Measurements from ENCODE around the gene ARFGAP1. TPM values are rescaled to one million over a fixed set of nuclear protein-coding genes. Genes with fewer than 3 reads are reported as not detected.

Gene ARFGAP1
- total and polyA plus RNA-seq, 2 of the 8 experiments (the other 6 are each of a cell fraction or from before 2014, with no cell fraction given), result 93.7 to 100 TPM

DNA sequence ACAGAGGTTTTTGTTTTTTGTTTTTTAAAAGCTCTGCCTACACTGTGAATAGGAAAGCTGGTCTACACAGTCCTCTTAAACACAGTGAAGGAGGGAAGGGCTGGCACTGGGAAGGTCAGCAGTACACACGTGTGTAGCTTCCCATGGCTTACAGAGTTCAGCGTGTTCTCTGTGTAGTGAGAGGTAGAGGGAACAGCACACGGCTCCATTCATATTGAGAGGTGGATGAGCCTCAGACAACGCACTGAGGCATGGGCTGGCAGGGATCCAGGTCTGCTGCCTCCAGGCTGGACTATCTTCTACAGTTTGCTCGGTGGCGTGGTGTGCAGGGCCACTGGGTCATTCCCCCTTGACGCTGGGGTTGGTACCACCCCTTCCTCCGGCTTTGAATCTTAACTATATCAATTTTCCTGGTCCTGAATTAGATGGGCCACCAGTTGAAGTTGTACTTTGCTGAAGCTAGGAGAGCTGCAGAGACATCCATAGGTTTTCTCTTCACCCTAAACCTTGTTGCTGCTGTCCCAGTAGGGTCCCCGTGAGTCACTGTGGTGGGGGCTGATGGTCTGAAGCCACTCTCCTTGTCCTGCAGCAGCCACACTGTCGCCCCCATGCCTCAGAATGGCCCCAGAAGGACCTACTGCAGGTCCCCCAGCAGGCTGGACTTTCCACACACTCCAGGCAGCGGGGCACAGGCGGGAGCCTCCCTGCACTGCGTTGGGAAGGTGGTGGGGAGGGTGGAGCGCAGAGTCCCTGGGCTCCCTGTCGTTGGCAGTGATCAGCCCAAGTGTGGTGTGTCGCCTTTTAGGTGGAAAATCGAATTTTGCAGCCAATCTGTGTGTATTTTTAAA, 2.0 kb downstream of the ARFGAP1 start:
- Histone ChIP-seq H3K18ac (ENCODE audit: extremely low read depth, low read length) (no peak overlapping the region), H3K14ac (ENCODE audit: insufficient read length) (no peak overlapping the region), H3K23me2 (ENCODE audit: low read depth, low read length) (peaks cover 2% of the 10 kb centered on the region; the same call in 1 of the 2 replicates), H2AFZ (ENCODE audit: low read length) (no peak overlapping the region), H3K79me1 (ENCODE audit: low read depth, low read length) (peaks cover 12% of the 10 kb centered on the region), H4K91ac (replicated peaks; ENCODE audit: insufficient read length, low read length) (no peak overlapping the region), H2BK15ac (ENCODE audit: low read length) (no peak overlapping the region), H2AK5ac (ENCODE audit: low read depth, low read length) (no peak overlapping the region), H3K9me3 (ENCODE audit: insufficient read depth in 2 of 2, low read depth in 1 of 2, low read length in 1 of 2) (no peaks in the 10 kb centered on the region), H3K23ac (ENCODE audit: insufficient read length) (no peak overlapping the region), H3K4ac (replicated peaks; ENCODE audit: insufficient read length, low read depth, low read length) (no peak overlapping the region), H4K20me1 (replicated peaks in 1 of 2; ENCODE audit: control insufficient read depth in 1 of 2, insufficient read depth in 2 of 2, low read length in 2 of 2) (peaks cover 16 to 37% of the 10 kb centered on the region in 2 experiments), H2BK120ac (replicated peaks; ENCODE audit: low read depth, low read length) (no peak overlapping the region), H3K9ac (replicated peaks in 1 of 4; ENCODE audit: extremely low read depth in 1 of 4, low read depth in 3 of 4, low read length in 3 of 4) (peak overlapping the region in 1 of 4 experiments; percentile 38; a peak in 1 of 7 replicates), H3K79me2 (ENCODE audit: control insufficient read depth in 1 of 2, insufficient read depth in 2 of 2, low read length in 2 of 2) (peaks cover 17 to 39% of the 10 kb centered on the region in 2 experiments), H3K36me3 (ENCODE audit: control insufficient read depth in 2 of 4, insufficient read depth in 4 of 4, low read length in 3 of 4) (peaks cover 6 to 27% (median 17%) of the 10 kb centered on the region in 4 experiments; a peak in 6 of 8 replicates), H3K27ac (ENCODE audit: low read depth, low read length) (no peak overlapping the region), H2BK5ac (ENCODE audit: low read depth, low read length) (no peak overlapping the region; the same call in 1 of the 2 replicates), H3K27me3 (replicated peaks in 1 of 4; ENCODE audit: control insufficient read depth in 3 of 4, extremely low read depth in 1 of 4, insufficient read depth in 3 of 4, low read length in 3 of 4) (no peaks in the 10 kb centered on the region), H3K4me3 (ENCODE audit: extremely low read depth in 1 of 4, insufficient read depth in 2 of 4, low read depth in 3 of 4, low read length in 4 of 4) (no peak overlapping the region), H3K56ac (replicated peaks; ENCODE audit: insufficient read length, low read depth, low read length) (no peak overlapping the region), H3K4me2 (ENCODE audit: insufficient read depth in 1 of 2, low read depth in 2 of 2, low read length in 2 of 2) (peak overlapping the region; percentile 21 to 69; a peak in 2 of 4 replicates), H2BK20ac (ENCODE audit: low read length) (no peak overlapping the region), H3K4me1 (replicated peaks in 1 of 4; ENCODE audit: control insufficient read depth in 3 of 4, insufficient read depth in 4 of 4, low read length in 3 of 4) (peaks cover 0 to 5% (median 1%) of the 10 kb centered on the region in 4 experiments; a peak in 5 of 7 replicates), H4K8ac (ENCODE audit: extremely low read depth, insufficient read depth, low read length) (no peak overlapping the region), H2BK12ac (ENCODE audit: low read depth, low read length) (no peak overlapping the region), H4K5ac (ENCODE audit: insufficient read length, low read depth, low read length) (no peak overlapping the region)
- ChIA-PET POLR2A (ENCODE audit: partially characterized antibody) (interaction anchor here (1.0 to 1.2 kb wide), 2 partner anchors 15 to 49 kb away, joined by 3 to 4 read pairs; no protein-coding TSS in a partner anchor), CTCF (ENCODE audit: partially characterized antibody) (interaction anchor here (0.8 to 11.0 kb wide), 5 partner anchors 17 to 91 kb away, joined by 3 to 63 read pairs (median 17); partner anchors contain the start of gene COL20A1)
- WGBS, 2 experiments (ENCODE audit: extremely low coverage in 1 of 2, insufficient coverage in 1 of 2, insufficient read length in 1 of 2, insufficient replicate concordance in 2 of 2, low coverage in 1 of 2, low lambda C conversion rate in 2 of 2, missing lambda C conversion rate in 1 of 2), result 87% methylated on average over 17 of the region's 17 CpGs; no CpG with 5 or more reads in 1 of the 2 experiments
- TF ChIP-seq TEAD4 (IDR thresholded peaks at IDR 0.05; ENCODE audit: low read depth, low read length), result no peak
- no peak for FAIRE-seq
- no peak for DNase-seq (ENCODE audit: low read depth in 1 of 2, low spot score in 2 of 2)
